Upper lobe of right lung (tissue), 1 donor: ENCODE results near the gene AFMID. TPM values are rescaled to one million over a fixed set of nuclear protein-coding genes. Genes with fewer than 3 reads are reported as not detected.
"Not testable (repeated sequence)": the region's sequence is repeated elsewhere in the genome, so short reads cannot be mapped to it uniquely, and the experiment has no call there.

Experiments used
- ATAC-seq: fragments of 200-7000 bp; cut with Tn5 transposase; one replicate; pipeline ENCODE4 v1.9.1; 2020; ENCODE audit warnings: mild to moderate bottlenecking, moderate library complexity
- DNase-seq: peaks from one replicate; pipeline ENCODE4 v3.0.0-alpha.2; 2020
- H3K27ac ChIP-seq: fragments of 200-600 bp; one replicate; pipeline ENCODE4 v1.8.0; 2022
- H3K27me3 ChIP-seq: fragments of 200-600 bp; one replicate; pipeline ENCODE4 v1.8.0; 2022; ENCODE audit warnings: mild to moderate bottlenecking
- H3K36me3 ChIP-seq: fragments of 200-600 bp; one replicate; pipeline ENCODE4 v1.8.0; 2022
- H3K4me1 ChIP-seq: fragments of 200-600 bp; one replicate; pipeline ENCODE4 v1.8.0; 2022
- H3K4me3 ChIP-seq: fragments of 200-600 bp; one replicate; pipeline ENCODE4 v1.8.0; 2022; ENCODE audit warnings: mild to moderate bottlenecking
- H3K9me3 ChIP-seq: fragments of 200-600 bp; one replicate; pipeline ENCODE4 v1.8.0; 2022
- CTCF ChIP-seq: fragments of 200-600 bp; IDR thresholded peaks from one replicate; pipeline ENCODE4 v1.8.0; 2022; ENCODE audit warnings: antibody characterized with exemption
- intact Hi-C: fragments of 100-400 bp; cut with DNase I; formaldehyde crosslinking; loops from one replicate; pipeline ENCODE4 v1.11.0; 2022
- total RNA-seq: library from RNA; stranded (reverse); fragmentation: NEBNext Ultra II Directional; extraction: Animal tissue kit (Norgen Biotek cat#: 25700); gene quantifications from one replicate; pipeline ENCODE4 v1.2.1, GENCODE V29; 2021
- donor health status: DM: no; HTN: yes; CAD: no; lungs with severe emphysema.

The AFMID gene
- total RNA-seq, 1 donor from 2014 or later, result 32.5 TPM

DNA sequence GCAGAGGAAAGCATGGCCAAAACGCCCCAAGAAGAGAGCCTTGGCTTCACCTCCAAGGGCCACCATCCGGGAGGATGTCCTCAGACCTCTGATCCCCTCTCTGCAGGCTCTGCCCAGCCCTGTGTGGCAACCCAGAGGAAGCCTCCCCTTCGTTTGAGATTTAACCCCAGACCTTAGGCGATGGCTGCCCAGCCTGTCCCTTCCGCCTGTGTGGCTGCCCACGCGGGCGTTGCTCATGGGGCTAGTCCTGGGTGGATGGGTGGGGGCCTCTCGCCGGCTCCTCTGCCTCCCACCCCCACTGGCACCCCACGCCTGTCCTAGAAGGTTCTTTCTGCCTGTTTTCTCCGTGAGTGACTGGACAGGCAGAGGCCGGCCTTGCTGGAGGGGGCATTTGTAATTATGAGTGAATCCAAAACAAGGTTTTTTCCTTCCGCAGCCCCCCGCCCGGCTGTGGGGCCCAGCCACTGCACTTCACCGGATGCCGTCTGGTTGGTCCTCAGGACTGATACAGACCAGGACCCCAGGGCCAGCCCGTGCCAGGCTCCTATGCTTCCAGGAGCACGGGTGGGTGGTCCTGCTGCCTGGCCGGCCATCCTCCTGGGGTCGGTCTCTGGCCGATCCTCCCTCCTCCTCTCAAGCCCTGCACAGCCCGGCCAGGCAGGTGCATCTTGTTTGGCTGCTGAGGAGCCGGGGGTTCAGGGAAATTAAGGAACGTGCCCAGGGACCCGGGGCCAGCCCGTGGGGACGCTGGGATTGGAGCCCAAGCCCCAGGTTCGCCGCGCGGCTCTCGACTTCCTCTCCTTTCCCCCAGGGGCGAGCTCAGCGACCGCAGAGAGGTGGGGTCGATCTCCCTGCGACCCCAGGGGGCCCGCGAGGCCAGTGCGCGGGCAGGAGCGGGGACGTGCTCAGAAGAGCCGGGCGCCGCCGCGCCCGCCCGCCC is 44.1 kb downstream of the AFMID start, which contains the start of gene TMEM235:
Gene TMEM235, plus strand, starts transcription at position 636 of the 940 bp plus-strand sequence. CDS start 393 bp downstream, outside the sequence.
- H3K9me3 ChIP-seq, result no peaks in the 10 kb centered on the region
- no peak within 1 kb of the TSS for H3K4me3 ChIP-seq
- peaks cover 34% of the 10 kb centered on the region for H3K27me3 ChIP-seq
- H3K27ac ChIP-seq, result no peak within 1 kb of the TSS
- ATAC-seq, result no peak
- no peak for DNase-seq
- H3K36me3 ChIP-seq, result no peaks in the 10 kb centered on the region
- intact Hi-C loops, result no loop called here
- peaks cover 5% of the 10 kb centered on the region for H3K4me1 ChIP-seq
- no peak for TF ChIP-seq CTCF

DNA sequence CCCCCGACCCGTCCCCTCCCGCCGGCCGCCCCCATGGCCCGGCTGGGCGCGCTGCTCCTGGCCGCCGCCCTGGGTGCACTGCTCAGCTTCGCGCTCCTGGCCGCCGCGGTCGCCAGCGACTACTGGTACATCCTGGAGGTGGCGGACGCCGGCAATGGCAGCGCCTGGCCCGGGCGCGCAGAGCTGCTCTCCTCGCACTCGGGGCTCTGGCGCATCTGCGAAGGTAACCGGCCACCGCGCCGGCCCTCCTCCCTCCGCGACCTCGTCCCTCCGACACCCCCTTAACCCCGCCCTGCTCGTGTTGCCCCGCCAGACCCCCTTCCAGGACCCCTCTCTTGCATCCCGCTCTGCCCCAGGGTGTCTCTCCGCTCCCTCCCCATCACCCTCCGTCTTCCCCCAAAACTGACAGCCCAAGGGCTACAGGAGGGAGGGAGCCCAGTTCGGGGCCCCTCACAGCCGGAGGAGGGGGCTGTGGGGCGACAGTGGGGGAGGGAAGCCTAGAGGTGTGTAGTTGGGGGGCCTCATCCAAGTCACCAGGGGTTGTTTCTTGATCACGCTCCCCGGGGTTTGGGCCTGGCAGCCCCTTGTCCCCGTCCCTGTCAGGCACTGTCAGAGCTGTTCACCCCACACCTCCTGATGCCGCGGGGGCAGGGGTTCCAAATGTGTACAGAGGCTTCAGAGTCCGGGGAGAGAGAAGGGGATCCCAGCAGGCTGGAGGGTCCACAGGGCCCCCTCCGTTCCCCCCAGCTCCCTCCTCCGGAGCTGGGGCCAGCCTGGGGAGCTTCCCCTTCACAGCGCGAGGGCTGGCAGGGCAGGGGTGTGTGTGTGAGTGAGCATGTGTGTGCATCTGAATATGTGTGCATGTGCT is 45.1 kb downstream of the AFMID start:
- TF ChIP-seq CTCF, result no peak
- Histone ChIP-seq H3K4me3 (no peak overlapping the region), H3K9me3 (no peaks in the 10 kb centered on the region), H3K27me3 (peaks cover 34% of the 10 kb centered on the region), H3K36me3 (no peaks in the 10 kb centered on the region), H3K27ac (no peak overlapping the region), H3K4me1 (no peaks in the 10 kb centered on the region)
- ATAC-seq, result peak; percentile 22
- peak; percentile 69 for DNase-seq
- intact Hi-C loops, result no loop called here

DNA sequence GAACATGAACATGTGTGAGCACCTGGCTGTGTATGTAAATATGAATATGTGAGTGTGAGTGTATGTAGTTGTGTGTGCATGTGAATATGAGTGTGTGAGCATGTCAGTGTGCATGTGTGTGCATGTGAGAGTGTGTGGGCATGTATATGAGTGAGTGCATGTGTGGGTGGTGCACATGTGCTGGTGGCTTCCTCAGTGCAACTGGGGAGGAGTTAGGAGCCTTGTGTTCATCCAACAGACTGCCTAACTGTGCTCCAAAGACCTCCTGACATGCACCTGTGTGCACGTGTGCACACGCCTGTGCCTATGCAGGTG is 45.7 kb downstream of the AFMID start:
- no peak for DNase-seq
- peak; percentile 8 for ATAC-seq
- TF ChIP-seq CTCF, result no peak
- Histone ChIP-seq H3K27ac (no peak overlapping the region), H3K27me3 (peaks cover 34% of the 10 kb centered on the region), H3K9me3 (no peaks in the 10 kb centered on the region), H3K4me1 (no peaks in the 10 kb centered on the region), H3K4me3 (no peak overlapping the region), H3K36me3 (no peaks in the 10 kb centered on the region)
- intact Hi-C loops, result no loop called here

DNA sequence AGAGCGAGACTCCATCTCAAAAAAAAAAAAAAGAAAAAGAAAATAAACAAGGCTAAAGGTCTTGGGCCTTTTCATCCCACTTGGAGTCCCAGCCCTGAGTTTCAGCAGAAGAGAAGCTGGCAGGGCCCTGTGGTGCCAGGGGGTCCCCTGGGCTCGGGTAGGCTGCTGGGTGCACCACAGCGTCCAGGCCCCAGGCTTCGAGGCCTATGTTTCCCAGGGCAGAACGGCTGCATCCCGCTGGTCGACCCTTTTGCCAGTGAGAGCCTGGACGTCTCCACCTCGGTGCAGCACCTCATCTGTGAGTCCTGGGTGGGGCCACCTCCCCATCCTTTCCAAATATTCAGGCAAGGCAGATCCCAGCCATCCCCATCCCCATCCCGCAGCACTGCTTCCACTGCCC is 46.5 kb downstream of the AFMID start:
- Histone ChIP-seq H3K36me3 (no peaks in the 10 kb centered on the region), H3K4me3 (no peak overlapping the region), H3K27ac (no peak overlapping the region), H3K27me3 (peaks cover 34% of the 10 kb centered on the region), H3K9me3 (no peaks in the 10 kb centered on the region), H3K4me1 (no peaks in the 10 kb centered on the region)
- TF ChIP-seq CTCF, result no peak
- DNase-seq, result no peak
- ATAC-seq, result no peak
- intact Hi-C loops, result no loop called here

GRCh38 chr17:78234261-78234865 is 47.2 kb downstream of the AFMID start:
- H3K27ac ChIP-seq, result no peak overlapping the region
- no peak for DNase-seq
- no peak for ATAC-seq

DNA sequence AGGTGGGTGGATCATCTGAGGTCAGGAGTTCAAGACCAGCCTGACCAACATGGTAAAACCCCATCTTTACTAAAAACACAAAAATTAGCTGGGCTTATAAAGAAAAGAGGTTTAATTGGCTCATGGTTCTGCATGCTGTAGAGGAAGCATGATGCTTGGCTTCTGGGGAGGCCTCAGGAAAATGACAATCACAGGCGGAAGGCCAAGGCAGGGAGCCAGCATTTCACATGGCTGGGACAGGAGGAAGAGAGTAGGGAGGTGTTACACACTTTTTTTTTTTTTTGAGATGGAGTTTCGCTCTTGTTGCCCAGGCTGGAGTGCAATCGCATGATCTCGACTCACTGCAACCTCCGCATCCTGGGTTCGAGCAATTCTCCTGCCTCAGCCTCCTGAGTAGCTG is 47.9 kb downstream of the AFMID start:
- ATAC-seq, DNase-seq: not testable (repeated sequence)

More at GRCh38 chr17:78234261-78234865, 47.2 kb downstream of the AFMID start:
- no peak overlapping the region for H3K4me3 ChIP-seq
- no peaks in the 10 kb centered on the region for H3K36me3 ChIP-seq
- no peaks in the 10 kb centered on the region for H3K4me1 ChIP-seq
- intact Hi-C loops, result no loop called here
- H3K27me3 ChIP-seq, result peaks cover 34% of the 10 kb centered on the region
- no peak for TF ChIP-seq CTCF
- no peaks in the 10 kb centered on the region for H3K9me3 ChIP-seq

More for the DNA sequence above, 47.9 kb downstream of the AFMID start:
- H3K36me3 ChIP-seq, H3K9me3 ChIP-seq, H3K4me3 ChIP-seq, H3K27ac ChIP-seq, H3K4me1 ChIP-seq, intact Hi-C loops: not testable (repeated sequence)
- peaks cover 30% of the 10 kb centered on the region for H3K27me3 ChIP-seq
